Mesenchymal stem cell (in vitro differentiated cells and primary cell): ENCODE results near the gene RAB40C.

Source experiments
- DNase-seq: peaks from one replicate; pipeline ENCODE4 v3.0.0-alpha.2; 2013
- H2AFZ ChIP-seq: one replicate; pipeline ENCODE4 v1.6.1; 2013; ENCODE audit warnings: low read depth, mild to moderate bottlenecking, control low read depth, inconsistent platforms, low read length, moderate library complexity
- H2AK5ac ChIP-seq: 2 replicates; pipeline ENCODE4 v1.6.1; 2013; ENCODE audit warnings: low read length, moderate library complexity, mild to moderate bottlenecking, inconsistent platforms; ENCODE audit not compliant: severe bottlenecking
- H2BK120ac ChIP-seq: one replicate; pipeline ENCODE4 v1.6.1; 2013; ENCODE audit warnings: low read depth, mild to moderate bottlenecking, inconsistent platforms, low read length, moderate library complexity
- H2BK12ac ChIP-seq, 2 experiments: one replicate each; pipeline ENCODE4 v1.6.1; 2013; ENCODE audit warnings: inconsistent platforms in 2 of 2, low read length in 2 of 2, mild to moderate bottlenecking in 2 of 2, moderate library complexity in 2 of 2, control low read depth in 1 of 2
- H2BK15ac ChIP-seq: one replicate; pipeline ENCODE4 v1.6.1; 2013; ENCODE audit warnings: mild to moderate bottlenecking, low read depth, inconsistent platforms; ENCODE audit not compliant: poor library complexity, severe bottlenecking
- H2BK5ac ChIP-seq: 2 replicates; pipeline ENCODE4 v1.6.1; 2013; ENCODE audit warnings: low read depth, mild to moderate bottlenecking, low read length, control low read depth, inconsistent platforms; ENCODE audit not compliant: poor library complexity, severe bottlenecking
- H3K14ac ChIP-seq, 2 experiments: one replicate each; pipeline ENCODE4 v1.6.1; 2013; ENCODE audit warnings: inconsistent platforms in 2 of 2, low read length in 2 of 2, control low read depth in 1 of 2, mild to moderate bottlenecking in 1 of 2, moderate library complexity in 1 of 2
- H3K18ac ChIP-seq, 2 experiments: one replicate each; pipeline ENCODE4 v1.6.1; 2013; ENCODE audit warnings: inconsistent platforms in 2 of 2, low read length in 2 of 2, control low read depth in 1 of 2, low read depth in 1 of 2, mild to moderate bottlenecking in 1 of 2
- H3K23ac ChIP-seq, 2 experiments: one replicate each; pipeline ENCODE4 v1.6.1; 2013; ENCODE audit warnings: inconsistent platforms in 2 of 2, low read length in 2 of 2, mild to moderate bottlenecking in 2 of 2, moderate library complexity in 2 of 2, control low read depth in 1 of 2
- H3K27ac ChIP-seq: 2 replicates; pipeline ENCODE4 v1.5.1; 2013; ENCODE audit warnings: mild to moderate bottlenecking, moderate library complexity, low read length, control low read depth, inconsistent platforms; ENCODE audit not compliant: poor library complexity, severe bottlenecking
- H3K27me3 ChIP-seq, 2 experiments: 2 replicates each; pipeline versions ENCODE4 v1.6.1 to v1.7.0; 2013; ENCODE audit warnings: low read length in 2 of 2, mild to moderate bottlenecking in 2 of 2, moderate library complexity in 2 of 2, control low read depth in 1 of 2, inconsistent platforms in 1 of 2; ENCODE audit not compliant: control insufficient read depth in 1 of 2, insufficient read depth in 1 of 2
- H3K36me3 ChIP-seq, 2 experiments: 2 replicates each; pipeline versions ENCODE4 v1.6.1 to v1.7.0; 2013; ENCODE audit warnings: low read length in 2 of 2, control low read depth in 1 of 2, inconsistent platforms in 1 of 2, low read depth in 1 of 2, mild to moderate bottlenecking in 1 of 2; ENCODE audit not compliant: insufficient read depth in 2 of 2, control insufficient read depth in 1 of 2
- H3K4ac ChIP-seq, 2 experiments: one replicate each; pipeline ENCODE4 v1.6.1; 2013; ENCODE audit warnings: inconsistent platforms in 2 of 2, low read length in 2 of 2, mild to moderate bottlenecking in 2 of 2, moderate library complexity in 2 of 2, control low read depth in 1 of 2, low read depth in 1 of 2
- H3K4me1 ChIP-seq: 2 replicates; pipeline ENCODE4 v1.6.1; 2013; ENCODE audit warnings: low read depth, low read length, control low read depth; ENCODE audit not compliant: control insufficient read depth, insufficient read depth
- H3K4me2 ChIP-seq: 2 replicates; pipeline ENCODE4 v1.6.1; 2013; ENCODE audit warnings: low read length, mild to moderate bottlenecking, inconsistent platforms; ENCODE audit not compliant: poor library complexity, severe bottlenecking
- H3K4me3 ChIP-seq, 2 experiments: 2 replicates each; pipeline versions ENCODE4 v1.5.1 to v1.7.0; 2013; ENCODE audit warnings: low read length in 2 of 2, mild to moderate bottlenecking in 2 of 2, control low read depth in 1 of 2, low read depth in 1 of 2; ENCODE audit not compliant: insufficient read depth in 1 of 2
- H3K79me1 ChIP-seq: replicated peaks from 2 replicates; pipeline ENCODE4 v1.6.1; 2013; ENCODE audit warnings: mild to moderate bottlenecking, control low read depth, low read length, inconsistent platforms; ENCODE audit not compliant: poor library complexity, severe bottlenecking
- H3K9ac ChIP-seq: 2 replicates; pipeline ENCODE4 v1.7.0; 2013; ENCODE audit warnings: mild to moderate bottlenecking, low read length, moderate library complexity
- H3K9me3 ChIP-seq: 2 replicates; pipeline ENCODE4 v1.7.0; 2013; ENCODE audit warnings: mild to moderate bottlenecking, low read length; ENCODE audit not compliant: control insufficient read depth
- H4K8ac ChIP-seq: one replicate; pipeline ENCODE4 v1.6.1; 2013; ENCODE audit warnings: inconsistent platforms, mild to moderate bottlenecking, low read length, moderate library complexity
- H4K91ac ChIP-seq: one replicate; pipeline ENCODE4 v1.6.1; 2013; ENCODE audit warnings: mild to moderate bottlenecking, low read length, inconsistent platforms
- WGBS: methylation state at CpG from one replicate; pipeline ENCODE4 v1.1.7; 2013; ENCODE audit warnings: mixed read lengths; 5-methylcytosine and 5-hydroxymethylcytosine counted together

Gene RAB40C

DNA sequence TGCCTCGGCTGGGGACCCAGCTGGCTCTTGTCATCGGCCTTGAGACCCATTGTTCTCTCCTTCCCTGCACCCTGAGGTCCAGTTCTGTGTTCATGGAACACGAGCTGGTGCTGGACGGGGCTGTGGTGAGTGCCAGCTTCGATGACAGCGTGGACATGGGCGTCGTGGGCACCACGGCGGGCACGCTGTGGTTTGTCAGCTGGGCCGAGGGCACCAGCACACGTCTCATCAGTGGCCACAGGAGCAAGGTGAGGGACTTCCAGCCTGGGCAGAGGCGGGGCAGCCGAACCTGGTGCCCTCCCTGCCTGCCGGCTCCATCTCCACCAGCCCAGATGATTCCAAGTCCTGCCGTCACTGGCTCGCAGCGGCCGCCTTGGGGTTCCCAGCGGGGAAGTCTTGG lies 72.7 kb downstream of the RAB40C start:
- 95% methylated on average over 21 of the region's 21 CpGs for WGBS
- peaks cover 21% of the 10 kb centered on the region for H3K4me1 ChIP-seq
- no peak overlapping the region for H2BK12ac ChIP-seq
- no peak overlapping the region for H2AFZ ChIP-seq
- no peak overlapping the region for H3K18ac ChIP-seq
- no peaks in the 10 kb centered on the region for H3K27me3 ChIP-seq
- no peak overlapping the region for H2BK5ac ChIP-seq
- no peak overlapping the region for H3K4ac ChIP-seq
- H3K9me3 ChIP-seq = no peaks in the 10 kb centered on the region
- H2BK15ac ChIP-seq = no peak overlapping the region
- H2AK5ac ChIP-seq = no peak overlapping the region
- H3K36me3 ChIP-seq = peaks cover 3 to 52% of the 10 kb centered on the region in 2 experiments
- H3K79me1 ChIP-seq = no peaks in the 10 kb centered on the region
- H3K4me2 ChIP-seq = no peak overlapping the region
- H4K91ac ChIP-seq = no peak overlapping the region
- no peak overlapping the region for H3K14ac ChIP-seq
- H3K23ac ChIP-seq = no peak overlapping the region
- H3K4me3 ChIP-seq = no peak overlapping the region
- no peak for DNase-seq
- H3K9ac ChIP-seq = no peak overlapping the region
- no peak overlapping the region for H3K27ac ChIP-seq
- H2BK120ac ChIP-seq = no peak overlapping the region
- H4K8ac ChIP-seq = no peak overlapping the region

DNA sequence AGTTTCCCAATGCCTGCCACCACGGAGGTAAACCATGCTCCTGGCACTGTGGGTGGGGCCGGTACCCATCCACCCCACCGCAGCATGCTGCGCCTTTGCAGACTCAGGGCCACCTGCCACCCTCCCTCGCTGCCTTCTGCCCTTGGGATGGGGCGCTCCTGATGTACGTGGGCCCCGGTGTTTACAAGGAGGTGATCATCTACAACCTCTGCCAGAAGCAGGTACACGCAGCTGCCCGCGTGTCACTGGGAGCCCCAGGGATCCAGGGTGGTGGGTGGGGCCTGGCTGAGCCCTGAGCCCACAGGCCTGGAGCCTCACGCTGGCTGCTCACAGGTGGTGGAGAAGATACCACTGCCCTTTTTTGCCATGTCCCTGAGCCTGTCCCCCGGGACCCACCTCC lies 76.7 kb downstream of the RAB40C start:
- Histone ChIP-seq H3K27me3 (no peaks in the 10 kb centered on the region), H3K27ac (no peak overlapping the region), H4K8ac (no peak overlapping the region), H3K4me2 (no peak overlapping the region), H2BK12ac (no peak overlapping the region), H3K4me1 (peaks cover 16% of the 10 kb centered on the region), H3K36me3 (peaks cover 25 to 54% of the 10 kb centered on the region in 2 experiments), H3K9me3 (no peaks in the 10 kb centered on the region), H3K23ac (no peak overlapping the region), H2AK5ac (no peak overlapping the region), H3K9ac (peak overlapping the region; percentile 67), H2BK120ac (no peak overlapping the region), H2BK15ac (no peak overlapping the region), H3K4ac (no peak overlapping the region), H3K18ac (no peak overlapping the region), H2BK5ac (no peak overlapping the region), H3K79me1 (peaks cover 18% of the 10 kb centered on the region), H4K91ac (no peak overlapping the region), H3K4me3 (no peak overlapping the region), H2AFZ (no peak overlapping the region), H3K14ac (no peak overlapping the region)
- WGBS = 91% methylated on average over 13 of the region's 13 CpGs
- no peak for DNase-seq

DNA sequence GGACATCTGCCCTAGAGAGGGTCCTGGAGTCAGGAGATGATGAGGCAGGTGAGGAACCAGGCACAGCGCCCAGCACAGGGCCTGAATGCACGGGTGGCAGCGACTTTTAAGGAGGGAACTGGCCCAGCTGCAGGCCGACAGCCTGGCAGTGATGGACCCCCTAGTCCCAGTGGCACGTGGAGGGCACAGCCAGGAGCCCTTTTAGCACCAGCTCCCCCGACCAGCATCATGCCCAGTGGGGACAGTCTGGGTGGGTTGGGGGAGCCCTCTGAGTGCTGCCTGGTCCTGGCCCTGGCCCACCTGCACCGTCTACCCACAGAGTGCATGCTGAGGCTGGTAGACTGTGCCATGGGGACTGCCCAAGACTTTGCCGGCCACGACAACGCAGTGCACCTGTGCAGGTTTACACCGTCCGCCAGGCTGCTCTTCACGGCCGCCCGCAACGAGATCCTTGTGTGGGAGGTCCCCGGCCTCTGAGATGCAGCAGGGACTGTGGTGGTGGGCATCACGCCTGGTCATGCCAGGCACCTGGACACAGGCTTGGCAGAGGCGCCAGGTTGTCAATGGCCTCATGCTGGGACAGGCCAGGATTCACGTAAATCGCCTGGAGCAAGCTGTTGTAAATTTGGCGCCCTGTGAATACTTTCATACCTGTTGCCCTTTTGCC lies 77.4 kb downstream of the RAB40C start:
- peak overlapping the region; percentile 100 for H4K8ac ChIP-seq
- peak overlapping the region in 1 of 2 experiments; percentile 42 for H2BK12ac ChIP-seq
- no peak overlapping the region for H2AFZ ChIP-seq
- H3K23ac ChIP-seq = no peak overlapping the region
- peak overlapping the region; percentile 5 to 58 for H3K18ac ChIP-seq
- H3K4me1 ChIP-seq = peaks cover 16% of the 10 kb centered on the region
- peak overlapping the region; percentile 67 for H3K9ac ChIP-seq
- H2BK120ac ChIP-seq = no peak overlapping the region
- no peak overlapping the region for H2BK15ac ChIP-seq
- peaks cover 30 to 54% of the 10 kb centered on the region in 2 experiments for H3K36me3 ChIP-seq
- peaks cover 20% of the 10 kb centered on the region for H3K79me1 ChIP-seq
- H3K9me3 ChIP-seq = no peaks in the 10 kb centered on the region
- DNase-seq = no peak
- peak overlapping the region; percentile 18 for H2AK5ac ChIP-seq
- peak overlapping the region; percentile 95 for H4K91ac ChIP-seq
- H3K27ac ChIP-seq = no peak overlapping the region
- no peak overlapping the region for H3K4me2 ChIP-seq
- H3K4me3 ChIP-seq = peak overlapping the region in 1 of 2 experiments; percentile 86
- no peaks in the 10 kb centered on the region for H3K27me3 ChIP-seq
- peak overlapping the region; percentile 29 to 90 for H3K4ac ChIP-seq
- no peak overlapping the region for H2BK5ac ChIP-seq
- WGBS = 86% methylated on average over 21 of the region's 22 CpGs
- no peak overlapping the region for H3K14ac ChIP-seq

DNA sequence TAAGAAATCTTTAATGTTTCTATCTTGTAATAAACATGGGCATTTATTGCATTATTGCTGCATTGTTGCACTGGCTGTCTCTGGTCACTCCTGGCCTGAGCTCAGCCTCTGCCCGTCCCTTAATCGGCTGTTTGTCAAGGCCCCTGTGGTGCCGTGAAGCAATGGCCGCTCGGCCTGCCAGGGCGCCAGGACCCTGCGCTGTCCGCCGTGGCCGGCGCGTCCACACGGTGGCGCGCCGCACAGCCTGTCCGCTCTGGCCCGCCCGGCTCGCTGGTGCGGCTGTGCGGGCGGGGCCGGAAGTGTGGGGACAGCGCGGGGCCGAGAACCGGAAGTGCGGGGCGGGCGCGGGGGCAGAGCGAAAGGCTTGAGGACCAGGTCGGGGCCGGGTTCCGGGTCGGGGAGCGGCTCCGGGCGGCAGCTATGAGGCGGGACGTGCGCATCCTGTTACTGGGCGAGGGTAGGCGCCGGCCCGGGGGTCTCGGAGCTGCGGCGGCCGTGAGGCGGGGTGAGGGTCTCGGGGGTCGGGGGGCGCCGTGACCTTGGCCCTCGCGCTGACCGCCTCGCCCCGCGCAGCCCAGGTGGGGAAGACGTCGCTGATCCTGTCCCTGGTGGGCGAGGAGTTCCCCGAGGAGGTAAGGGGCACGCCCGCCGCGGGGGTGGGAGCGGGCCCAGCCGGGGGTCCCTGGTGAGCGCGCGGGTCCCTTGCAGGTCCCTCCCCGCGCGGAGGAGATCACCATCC lies 78.1 kb downstream of the RAB40C start, which contains the start of gene RHOT2:
Gene RHOT2, plus strand, starts transcription at position 353 of the 739 bp plus-strand sequence. Its CDS starts 68 bp downstream, at position 421.
- peak within 1 kb of the TSS; percentile 84 for H3K4me2 ChIP-seq
- peak; percentile 88 for DNase-seq
- no peaks in the 10 kb centered on the region for H3K9me3 ChIP-seq
- H3K23ac ChIP-seq = peak within 1 kb of the TSS in 1 of 2 experiments; percentile 89
- peak within 1 kb of the TSS; percentile 62 for H2BK120ac ChIP-seq
- under 1% methylated on average over 68 of the region's 78 CpGs for WGBS
- H3K27me3 ChIP-seq = no peaks in the 10 kb centered on the region
- peaks cover 37 to 55% of the 10 kb centered on the region in 2 experiments for H3K36me3 ChIP-seq
- H2BK5ac ChIP-seq = no peak within 1 kb of the TSS
- peaks cover 17% of the 10 kb centered on the region for H3K4me1 ChIP-seq
- peaks cover 21% of the 10 kb centered on the region for H3K79me1 ChIP-seq
- H2BK12ac ChIP-seq = peak within 1 kb of the TSS in 1 of 2 experiments; percentile 42
- H3K4ac ChIP-seq = peak within 1 kb of the TSS; percentile 90 to 97
- peak within 1 kb of the TSS; percentile 54 for H2BK15ac ChIP-seq
- H3K27ac ChIP-seq = no peak within 1 kb of the TSS
- H4K91ac ChIP-seq = peak within 1 kb of the TSS; percentile 95
- peak within 1 kb of the TSS; percentile 91 for H3K9ac ChIP-seq
- H3K18ac ChIP-seq = peak within 1 kb of the TSS; percentile 84 to 94
- H4K8ac ChIP-seq = peak within 1 kb of the TSS; percentile 100
- H2AFZ ChIP-seq = peak within 1 kb of the TSS; percentile 18
- peak within 1 kb of the TSS; percentile 78 to 89 for H3K14ac ChIP-seq
- peak within 1 kb of the TSS; percentile 86 to 98 for H3K4me3 ChIP-seq
- peak within 1 kb of the TSS; percentile 18 for H2AK5ac ChIP-seq
